Neural progenitor cell (in vitro differentiated cells): ENCODE results near the gene ZNF2. TPM values are rescaled to one million over a fixed set of nuclear protein-coding genes. Genes with fewer than 3 reads are reported as not detected.

Experiments used
- DNase-seq: peaks from one replicate; pipeline ENCODE4 v3.0.0-alpha.2; 2016; ENCODE audit warnings: low spot score
- H2AFZ ChIP-seq: fragments of 200-600 bp; sonication (generic); replicated peaks from 2 replicates; pipeline ENCODE4 v1.6.1; 2016; ENCODE audit warnings: antibody characterized with exemption
- H3F3A ChIP-seq: fragments of 200-600 bp; sonication (generic); 2 replicates; pipeline ENCODE4 v1.6.1; 2016; ENCODE audit warnings: antibody characterized with exemption, low read depth
- H3K27ac ChIP-seq: fragments of 200-600 bp; sonication (generic); 2 replicates; pipeline ENCODE4 v1.5.1; 2016; ENCODE audit warnings: mild to moderate bottlenecking
- H3K27me3 ChIP-seq: fragments of 200-600 bp; sonication (generic); 2 replicates; pipeline ENCODE4 v1.6.1; 2016; ENCODE audit warnings: mild to moderate bottlenecking, moderate library complexity
- H3K36me3 ChIP-seq: fragments of 200-600 bp; sonication (generic); 2 replicates; pipeline ENCODE4 v1.5.1; 2016
- H3K4me1 ChIP-seq: fragments of 200-600 bp; sonication (generic); 2 replicates; pipeline ENCODE4 v1.6.1; 2016; ENCODE audit warnings: mixed run types
- H3K4me2 ChIP-seq: fragments of 200-600 bp; sonication (generic); 2 replicates; pipeline ENCODE4 v1.6.1; 2016
- H3K4me3 ChIP-seq: fragments of 200-600 bp; sonication (generic); 2 replicates; pipeline ENCODE4 v1.5.1; 2016
- H3K79me2 ChIP-seq: fragments of 200-600 bp; sonication (generic); 2 replicates; pipeline ENCODE4 v1.6.1; 2016; ENCODE audit warnings: low read depth
- H3K9ac ChIP-seq: fragments of 200-600 bp; sonication (generic); 2 replicates; pipeline ENCODE4 v1.6.1; 2016
- H3K9me3 ChIP-seq: fragments of 200-600 bp; sonication (generic); 2 replicates; pipeline ENCODE4 v1.5.1; 2016; ENCODE audit warnings: low read depth
- H4K20me1 ChIP-seq: fragments of 200-600 bp; sonication (generic); 2 replicates; pipeline ENCODE4 v1.6.1; 2016; ENCODE audit warnings: low read depth
- H3K27ac Mint-ChIP-seq: 3 replicates; pipeline ENCODE4 v1.8.0; 2021; ENCODE audit warnings: mixed read lengths
- H3K27me3 Mint-ChIP-seq: 2 replicates; pipeline ENCODE4 v1.8.0; 2022; ENCODE audit warnings: low read depth, mild to moderate bottlenecking, inconsistent platforms, moderate library complexity, mixed read lengths; ENCODE audit not compliant: insufficient read depth
- H3K36me3 Mint-ChIP-seq: 3 replicates; pipeline ENCODE4 v1.8.0; 2021; ENCODE audit warnings: mixed read lengths
- H3K4me1 Mint-ChIP-seq: 3 replicates; pipeline ENCODE4 v1.8.0; 2021; ENCODE audit warnings: mixed read lengths
- H3K4me3 Mint-ChIP-seq: 3 replicates; pipeline ENCODE4 v1.8.0; 2021; ENCODE audit warnings: mild to moderate bottlenecking, moderate library complexity, mixed read lengths
- H3K9me3 Mint-ChIP-seq: 3 replicates; pipeline ENCODE4 v1.8.0; 2020; ENCODE audit warnings: mixed read lengths
- EZH2 ChIP-seq: fragments of 200-600 bp; sonication (generic); IDR thresholded peaks from 2 replicates; pipeline ENCODE4 v1.6.1; 2017; ENCODE audit warnings: antibody characterized with exemption, mild to moderate bottlenecking, moderate library complexity
- EZH2phosphoT487 ChIP-seq: fragments of 200-600 bp; sonication (generic); IDR thresholded peaks from 2 replicates; pipeline ENCODE4 v1.6.1; 2017; ENCODE audit warnings: antibody characterized with exemption
- total RNA-seq: library from RNA; depleted of rRNA; stranded (reverse); fragments of >200 nt; gene quantifications from 2 replicates; pipeline ENCODE4 v1.2.3, GENCODE V29; 2015; ENCODE audit warnings: low replicate concordance
- TF ChIP-seq, protein P1 (sequence below): fragments of 200-600 bp; sonication (generic); IDR thresholded peaks from 2 replicates; pipeline ENCODE4 v1.5.1; 2017; ENCODE audit warnings: antibody characterized with exemption, mild to moderate bottlenecking

The ZNF2 gene
- 5.1 and 5.2 TPM in 2 replicates for total RNA-seq

DNA sequence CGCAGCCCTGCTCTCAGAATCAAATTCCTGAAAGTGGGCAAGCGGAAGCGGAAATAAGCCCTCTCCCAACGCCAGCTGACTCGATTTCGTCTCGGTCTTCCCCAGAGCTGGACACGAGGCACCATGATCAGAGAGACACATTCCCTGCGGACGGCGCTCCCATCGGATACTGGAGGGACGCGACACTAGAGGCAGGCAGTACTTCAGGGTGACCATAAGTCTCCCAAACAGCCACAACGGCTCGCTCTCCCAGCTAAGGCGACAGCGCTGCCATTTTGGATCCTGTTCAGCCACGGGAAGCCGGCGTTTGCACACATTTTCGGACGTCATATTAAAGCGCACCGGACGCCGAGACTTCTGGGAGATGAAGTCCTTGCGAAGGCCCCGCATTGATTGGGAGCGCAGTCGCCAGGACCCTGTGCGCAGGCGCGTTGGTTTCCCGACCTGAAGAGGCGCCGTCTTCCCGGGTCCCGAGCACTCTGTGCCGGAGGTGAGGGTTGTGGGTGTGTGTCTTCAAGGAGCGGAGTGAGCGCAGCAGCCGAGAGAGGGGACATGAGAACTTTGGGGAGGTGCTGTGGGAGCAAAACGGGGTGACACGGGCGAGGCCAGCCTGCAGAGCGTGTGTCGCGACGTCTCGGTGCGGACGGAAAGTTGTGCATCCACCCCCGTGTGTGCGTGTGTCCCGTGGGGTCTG, at the start of gene ZNF2:
ZNF2 (plus strand) TSS at position 439 of the 694 bp plus-strand sequence. CDS start 10,418 bp downstream, outside the sequence.
- Mint-ChIP-seq H3K4me1 (peaks cover 25% of the 10 kb centered on the region), H3K36me3 (peaks cover 8% of the 10 kb centered on the region), H3K27me3 (peaks cover 7% of the 10 kb centered on the region), H3K9me3 (no peaks in the 10 kb centered on the region), H3K27ac (peak within 1 kb of the TSS; percentile 86), H3K4me3 (peak within 1 kb of the TSS; percentile 99)
- H3K4me2 ChIP-seq = peak within 1 kb of the TSS; percentile 98
- H3K36me3 ChIP-seq = no peaks in the 10 kb centered on the region
- no peaks in the 10 kb centered on the region for H4K20me1 ChIP-seq
- peak within 1 kb of the TSS; percentile 85 for H3K4me3 ChIP-seq
- TF ChIP-seq, protein P1, sequence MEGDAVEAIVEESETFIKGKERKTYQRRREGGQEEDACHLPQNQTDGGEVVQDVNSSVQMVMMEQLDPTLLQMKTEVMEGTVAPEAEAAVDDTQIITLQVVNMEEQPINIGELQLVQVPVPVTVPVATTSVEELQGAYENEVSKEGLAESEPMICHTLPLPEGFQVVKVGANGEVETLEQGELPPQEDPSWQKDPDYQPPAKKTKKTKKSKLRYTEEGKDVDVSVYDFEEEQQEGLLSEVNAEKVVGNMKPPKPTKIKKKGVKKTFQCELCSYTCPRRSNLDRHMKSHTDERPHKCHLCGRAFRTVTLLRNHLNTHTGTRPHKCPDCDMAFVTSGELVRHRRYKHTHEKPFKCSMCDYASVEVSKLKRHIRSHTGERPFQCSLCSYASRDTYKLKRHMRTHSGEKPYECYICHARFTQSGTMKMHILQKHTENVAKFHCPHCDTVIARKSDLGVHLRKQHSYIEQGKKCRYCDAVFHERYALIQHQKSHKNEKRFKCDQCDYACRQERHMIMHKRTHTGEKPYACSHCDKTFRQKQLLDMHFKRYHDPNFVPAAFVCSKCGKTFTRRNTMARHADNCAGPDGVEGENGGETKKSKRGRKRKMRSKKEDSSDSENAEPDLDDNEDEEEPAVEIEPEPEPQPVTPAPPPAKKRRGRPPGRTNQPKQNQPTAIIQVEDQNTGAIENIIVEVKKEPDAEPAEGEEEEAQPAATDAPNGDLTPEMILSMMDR = no peak
- TF ChIP-seq EZH2phosphoT487 (no peak), EZH2 (no peak)
- DNase-seq = peak; percentile 99
- peak within 1 kb of the TSS; percentile 64 for H3K27ac ChIP-seq
- no peaks in the 10 kb centered on the region for H3K27me3 ChIP-seq
- H3K79me2 ChIP-seq = peaks cover 29% of the 10 kb centered on the region
- peaks cover 13% of the 10 kb centered on the region for H3K4me1 ChIP-seq
- peaks cover 1% of the 10 kb centered on the region for H3F3A ChIP-seq
- peak within 1 kb of the TSS; percentile 99 for H2AFZ ChIP-seq
- H3K9me3 ChIP-seq = no peaks in the 10 kb centered on the region
- H3K9ac ChIP-seq = peak within 1 kb of the TSS; percentile 82

DNA sequence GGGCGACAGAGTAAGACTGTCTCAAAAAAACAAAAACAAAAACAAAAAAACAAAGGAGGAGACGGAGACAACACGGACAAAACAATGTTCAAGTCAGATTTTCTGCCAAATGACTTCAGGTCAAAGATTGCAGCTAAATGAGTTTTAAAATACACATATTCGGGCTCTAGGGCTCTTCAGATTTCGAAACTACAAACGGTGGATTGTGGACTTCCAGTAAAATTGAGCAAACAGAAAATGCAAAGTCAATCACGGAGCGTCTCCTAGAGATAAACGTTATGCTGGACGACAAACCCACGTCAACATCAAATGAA, 44.6 kb upstream of the ZNF2 start:
- H3K27ac Mint-ChIP-seq = peak overlapping the region; percentile 94
- peaks cover 2% of the 10 kb centered on the region for H3K36me3 Mint-ChIP-seq
- no peaks in the 10 kb centered on the region for H3K9me3 Mint-ChIP-seq
- H3K27me3 Mint-ChIP-seq = peaks cover 10% of the 10 kb centered on the region
- Histone ChIP-seq H3F3A (no peaks in the 10 kb centered on the region), H4K20me1 (no peaks in the 10 kb centered on the region), H3K9me3 (no peaks in the 10 kb centered on the region), H3K27me3 (no peaks in the 10 kb centered on the region), H3K4me2 (peak overlapping the region; percentile 88), H3K79me2 (peaks cover 40% of the 10 kb centered on the region), H3K4me3 (peak overlapping the region; percentile 91), H3K36me3 (no peaks in the 10 kb centered on the region), H3K4me1 (no peaks in the 10 kb centered on the region), H3K27ac (no peak overlapping the region), H2AFZ (peak overlapping the region; percentile 99), H3K9ac (peak overlapping the region; percentile 76)
- DNase-seq = no peak
- TF ChIP-seq EZH2phosphoT487 (no peak), EZH2 (no peak)
- TF ChIP-seq, protein P1 = no peak
- H3K4me3 Mint-ChIP-seq = peak overlapping the region; percentile 99
- peaks cover 18% of the 10 kb centered on the region for H3K4me1 Mint-ChIP-seq

DNA sequence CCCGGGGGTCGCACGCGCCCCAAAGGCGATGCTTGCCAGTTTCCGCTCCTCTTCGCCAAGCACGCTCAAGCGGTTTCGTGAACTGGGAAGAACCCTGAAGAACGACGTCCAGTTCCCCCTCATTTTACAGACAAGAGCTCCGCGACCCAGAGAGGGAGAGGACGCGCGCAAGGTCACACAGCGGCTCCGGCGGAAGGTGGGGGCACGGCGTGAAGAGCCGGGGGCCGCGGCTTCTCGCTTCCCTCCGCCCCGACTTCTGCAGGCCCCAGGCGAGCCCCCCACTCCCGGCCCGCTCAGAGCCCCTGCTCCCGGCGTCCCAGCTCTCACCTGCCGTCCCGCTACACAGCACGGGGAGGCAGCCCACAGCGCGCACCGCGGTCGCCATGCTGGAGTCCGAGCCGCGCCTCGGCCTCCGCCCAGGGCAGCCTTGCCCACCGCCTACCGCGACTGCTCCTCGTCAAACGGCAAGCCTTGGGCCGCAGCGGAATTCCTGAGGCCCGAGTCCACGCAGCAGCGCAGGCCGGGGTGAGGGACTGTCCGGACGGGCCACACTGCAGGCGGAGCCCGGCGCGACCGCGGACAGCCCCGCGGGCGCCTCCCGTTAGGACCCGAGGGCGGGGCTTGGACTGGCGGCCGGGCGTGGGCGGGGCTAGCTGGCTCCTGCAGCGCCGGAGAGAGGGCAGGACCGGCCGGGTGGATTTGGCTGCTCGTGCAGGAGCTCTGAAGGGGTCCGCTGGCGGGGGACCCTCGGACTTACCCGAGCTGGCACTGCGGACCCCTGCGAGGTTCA, 44.0 kb upstream of the ZNF2 start, which contains the start of gene MRPS5:
MRPS5 (minus strand) TSS at position 402 of the 790 bp plus-strand sequence; CDS start at position 385, 17 bp downstream.
- H3K27ac ChIP-seq = peak within 1 kb of the TSS; percentile 73
- peak within 1 kb of the TSS; percentile 91 for H3K4me3 ChIP-seq
- H2AFZ ChIP-seq = peak within 1 kb of the TSS; percentile 99
- H3K4me2 ChIP-seq = peak within 1 kb of the TSS; percentile 88
- peak within 1 kb of the TSS; percentile 94 for H3K27ac Mint-ChIP-seq
- peak; percentile 92 for DNase-seq
- TF ChIP-seq EZH2phosphoT487 (no peak), EZH2 (no peak)
- TF ChIP-seq, protein P1 = peak; percentile 23
- H3K4me1 Mint-ChIP-seq = peaks cover 18% of the 10 kb centered on the region
- no peaks in the 10 kb centered on the region for H3K9me3 Mint-ChIP-seq
- H3K27me3 Mint-ChIP-seq = peaks cover 10% of the 10 kb centered on the region
- peaks cover 40% of the 10 kb centered on the region for H3K79me2 ChIP-seq
- H3K4me1 ChIP-seq = no peaks in the 10 kb centered on the region
- no peaks in the 10 kb centered on the region for H4K20me1 ChIP-seq
- no peaks in the 10 kb centered on the region for H3K27me3 ChIP-seq
- H3K36me3 ChIP-seq = no peaks in the 10 kb centered on the region
- H3F3A ChIP-seq = no peaks in the 10 kb centered on the region
- no peaks in the 10 kb centered on the region for H3K9me3 ChIP-seq
- H3K4me3 Mint-ChIP-seq = peak within 1 kb of the TSS; percentile 99
- peaks cover 2% of the 10 kb centered on the region for H3K36me3 Mint-ChIP-seq
- peak within 1 kb of the TSS; percentile 76 for H3K9ac ChIP-seq
